ENCODE data around the gene RASSF8.

GRCh38 chr12:25979563-25979962, 21.1 kb downstream of the RASSF8 start:
- TF ChIP-seq CTCF (IDR thresholded peaks at IDR 0.05) (no peak), POLR2AphosphoS5 (IDR thresholded peaks at IDR 0.05) (peak in 1 of 2 donors; percentile 26), POLR2A (IDR thresholded peaks at IDR 0.05) (peak in 1 of 4 donors; percentile 11), EP300 (IDR thresholded peaks at IDR 0.05) (no peak)
